ES-I3 (cell line): ENCODE measurements around the gene TNFSF15.

Experiments used
- H3K36me3 ChIP-seq: 2 replicates; pipeline ENCODE4 v1.6.1; 2013; ENCODE audit warnings: mild to moderate bottlenecking, low read length, control low read depth, moderate library complexity; ENCODE audit not compliant: insufficient read depth
- H3K4me1 ChIP-seq: 2 replicates; pipeline ENCODE4 v1.6.1; 2013; ENCODE audit warnings: mild to moderate bottlenecking, control low read depth, low read length; ENCODE audit not compliant: insufficient read depth
- H3K9ac ChIP-seq: 2 replicates; pipeline ENCODE4 v1.6.1; 2013; ENCODE audit warnings: low read depth, mild to moderate bottlenecking, low read length, moderate library complexity
- H3K9me3 ChIP-seq: 2 replicates; pipeline ENCODE4 v1.6.1; 2013; ENCODE audit warnings: mild to moderate bottlenecking, low read length, moderate library complexity; ENCODE audit not compliant: control insufficient read depth, insufficient read depth

The TNFSF15 gene

DNA sequence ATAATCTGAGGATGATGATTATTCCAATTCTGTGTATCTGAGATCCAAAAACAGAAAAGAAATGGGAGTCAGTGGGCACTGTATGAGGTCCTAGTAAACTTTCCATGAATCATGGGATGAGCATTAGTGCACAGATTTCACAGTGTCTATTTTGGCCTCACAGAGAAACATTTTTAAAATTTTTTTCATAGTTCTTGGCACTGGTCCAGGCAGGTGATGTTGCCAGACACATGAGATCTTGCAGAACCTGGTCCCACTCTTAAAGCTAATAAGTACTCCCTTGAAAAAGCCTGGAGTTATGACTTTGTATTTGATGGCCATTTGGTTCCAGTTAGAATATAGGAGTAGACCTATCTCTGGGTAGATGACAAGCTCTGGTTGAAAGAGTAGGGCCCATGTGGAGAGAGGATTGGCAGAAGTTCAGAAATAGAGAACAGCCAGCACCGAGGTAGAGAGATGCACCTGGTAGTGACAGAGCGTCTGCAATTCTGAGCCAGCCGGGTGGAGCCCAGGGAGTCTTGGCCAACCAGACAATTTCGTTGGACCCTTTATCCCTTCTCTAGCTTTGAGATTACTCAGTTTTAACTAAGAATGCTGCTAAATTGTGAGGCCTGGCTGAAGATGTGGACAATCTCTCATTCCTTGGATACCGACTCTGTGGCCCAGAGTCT, 6.3 kb upstream of the TNFSF15 start:
- no peaks in the 10 kb centered on the region for H3K36me3 ChIP-seq
- no peaks in the 10 kb centered on the region for H3K9me3 ChIP-seq
- no peaks in the 10 kb centered on the region for H3K4me1 ChIP-seq
- H3K9ac ChIP-seq: no peak overlapping the region

DNA sequence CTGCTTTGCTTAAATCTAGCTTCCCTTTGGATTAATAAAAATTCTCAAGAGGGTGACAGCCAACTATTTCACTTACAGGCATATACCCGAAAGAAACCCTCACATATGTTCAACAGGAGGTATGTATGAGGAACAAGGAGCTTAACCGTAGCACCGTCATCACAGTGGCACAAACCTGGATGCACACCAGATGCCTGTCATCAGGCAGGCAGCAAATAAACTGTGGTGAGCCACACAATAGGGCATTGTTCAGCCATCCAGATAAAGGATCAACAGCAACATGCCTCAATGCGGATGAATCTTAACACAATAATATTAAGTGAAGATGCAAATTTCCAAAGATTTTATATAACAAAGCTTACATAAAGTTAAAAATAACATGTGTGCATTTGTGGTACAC, 5.5 kb upstream of the TNFSF15 start:
- peaks cover 3% of the 10 kb centered on the region for H3K4me1 ChIP-seq
- H3K36me3 ChIP-seq: no peaks in the 10 kb centered on the region
- H3K9ac ChIP-seq: no peak overlapping the region
- no peaks in the 10 kb centered on the region for H3K9me3 ChIP-seq

DNA sequence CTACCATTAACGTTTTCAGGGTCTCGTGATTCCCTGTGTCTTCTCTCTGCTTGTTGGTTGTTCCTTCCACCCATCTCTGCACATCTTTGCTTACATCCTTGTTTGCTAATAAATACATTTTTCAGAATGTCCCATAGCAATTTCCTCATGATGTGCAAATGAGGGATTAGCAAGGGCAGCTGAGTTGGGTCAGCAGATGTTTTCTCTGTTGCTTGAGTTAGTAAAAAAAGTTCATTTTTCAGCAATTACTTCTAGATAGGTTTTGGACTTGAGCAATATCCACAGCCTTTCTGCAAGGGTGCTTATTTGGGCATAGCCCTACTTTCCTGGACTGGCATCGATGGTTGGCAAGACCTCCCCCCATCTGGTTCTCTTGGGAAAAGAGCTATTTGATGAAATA, 4.8 kb upstream of the TNFSF15 start:
- Histone ChIP-seq H3K9me3 (no peaks in the 10 kb centered on the region), H3K36me3 (no peaks in the 10 kb centered on the region), H3K4me1 (peaks cover 6% of the 10 kb centered on the region), H3K9ac (no peak overlapping the region)

DNA sequence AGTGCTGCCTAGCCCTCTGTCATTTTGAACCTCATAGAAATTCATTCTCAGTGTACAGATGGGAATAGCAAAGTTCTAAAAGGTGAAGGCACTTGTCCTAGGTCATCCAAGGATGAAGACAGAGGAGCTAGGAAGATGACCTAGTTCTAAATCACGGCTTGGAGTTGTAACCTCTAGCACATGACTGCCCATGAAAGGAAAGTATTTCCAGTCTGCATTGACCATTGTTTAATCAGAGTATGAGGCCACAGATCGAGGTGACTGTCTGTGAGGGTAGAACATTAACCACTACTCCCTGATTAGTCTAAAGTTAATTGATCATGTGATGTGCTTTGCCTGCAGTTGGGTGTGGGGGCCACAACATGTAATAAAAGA, 674 bp upstream of the TNFSF15 start:
- peaks cover 15% of the 10 kb centered on the region for H3K4me1 ChIP-seq
- peak overlapping the region; percentile 16; the same call in 1 of the 2 replicates for H3K9ac ChIP-seq
- H3K9me3 ChIP-seq: no peaks in the 10 kb centered on the region
- no peaks in the 10 kb centered on the region for H3K36me3 ChIP-seq

DNA sequence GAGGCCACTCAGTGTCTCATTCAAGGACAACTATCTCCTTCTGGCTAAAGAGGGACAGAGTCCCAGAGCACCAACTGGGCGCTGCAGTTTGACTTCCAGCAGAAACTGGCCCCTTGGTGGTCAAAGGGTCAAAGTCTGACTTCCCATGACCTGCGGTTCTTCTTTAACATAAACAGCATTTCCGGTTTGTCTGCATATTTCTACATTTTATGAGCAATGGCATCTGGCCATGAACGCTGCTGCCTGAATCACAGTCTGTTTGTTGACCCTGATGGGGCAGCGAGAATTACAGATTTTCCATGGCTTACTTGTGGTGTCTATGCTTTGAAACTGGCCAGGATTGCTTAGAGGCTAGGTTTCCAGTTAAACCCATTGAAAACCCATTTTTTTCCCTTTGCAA, 1.3 kb downstream of the TNFSF15 start:
- Histone ChIP-seq H3K9ac (no peak overlapping the region), H3K9me3 (no peaks in the 10 kb centered on the region), H3K36me3 (no peaks in the 10 kb centered on the region), H3K4me1 (peaks cover 18% of the 10 kb centered on the region)

DNA sequence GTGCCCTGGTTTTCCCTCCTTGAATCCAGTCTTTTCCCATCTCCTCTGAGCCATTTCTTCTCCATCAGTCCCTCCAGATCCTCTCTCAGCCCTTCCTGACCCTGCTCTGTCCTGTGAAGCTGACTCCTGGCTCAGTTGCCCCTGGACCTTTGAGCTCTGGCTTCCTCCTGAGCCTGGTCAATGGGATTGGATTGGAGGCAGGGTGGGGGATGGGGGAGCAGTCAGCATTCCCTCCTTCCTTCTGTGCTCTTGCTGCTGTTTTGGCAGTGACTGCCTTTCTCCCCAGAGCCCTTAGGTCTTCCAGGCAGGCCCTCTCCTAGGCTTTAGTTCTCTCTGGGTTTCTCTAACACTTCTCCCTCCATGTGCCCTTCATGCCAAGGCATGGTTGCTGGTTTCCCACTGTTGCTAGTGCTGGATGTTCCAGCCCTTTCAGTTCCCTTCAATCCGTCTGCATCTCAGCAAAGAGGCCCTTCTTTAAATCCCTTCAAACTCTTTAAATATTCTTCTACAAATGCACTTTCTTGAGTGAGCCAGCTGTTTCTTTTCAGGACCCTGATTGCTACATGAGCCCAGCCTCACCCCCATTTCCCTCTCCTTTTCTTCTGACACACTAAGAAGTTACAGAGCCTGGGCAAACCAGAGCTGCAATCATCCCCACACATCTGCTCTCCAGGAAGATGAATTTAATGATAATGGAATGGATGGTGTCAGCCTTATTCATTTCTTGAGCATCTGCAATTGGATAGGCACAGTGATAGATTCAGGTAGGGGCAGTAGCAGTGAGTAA, 2.2 kb downstream of the TNFSF15 start:
- H3K4me1 ChIP-seq: peaks cover 25% of the 10 kb centered on the region
- H3K36me3 ChIP-seq: no peaks in the 10 kb centered on the region
- H3K9me3 ChIP-seq: no peaks in the 10 kb centered on the region
- H3K9ac ChIP-seq: no peak overlapping the region

DNA sequence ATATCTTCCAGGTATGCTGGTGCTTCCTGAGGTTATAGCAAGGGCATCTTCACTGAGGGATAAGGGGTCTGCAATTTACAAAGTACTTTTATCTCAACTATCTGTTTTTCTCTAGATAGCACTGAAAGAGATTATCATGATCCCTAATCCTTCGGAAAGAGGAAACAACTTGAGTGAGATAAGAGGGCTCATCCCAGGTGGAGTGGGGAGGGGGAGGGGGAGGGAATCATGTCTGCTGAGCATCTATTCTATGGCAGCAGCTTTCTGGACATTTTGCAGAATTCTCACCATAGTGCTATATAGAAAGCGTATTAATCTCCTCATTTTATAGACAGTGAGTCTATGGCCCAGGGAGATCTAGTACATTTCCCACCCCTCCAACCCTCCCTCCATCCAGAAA, 5.9 kb downstream of the TNFSF15 start:
- no peaks in the 10 kb centered on the region for H3K36me3 ChIP-seq
- H3K9ac ChIP-seq: no peak overlapping the region
- peaks cover 19% of the 10 kb centered on the region for H3K4me1 ChIP-seq

DNA sequence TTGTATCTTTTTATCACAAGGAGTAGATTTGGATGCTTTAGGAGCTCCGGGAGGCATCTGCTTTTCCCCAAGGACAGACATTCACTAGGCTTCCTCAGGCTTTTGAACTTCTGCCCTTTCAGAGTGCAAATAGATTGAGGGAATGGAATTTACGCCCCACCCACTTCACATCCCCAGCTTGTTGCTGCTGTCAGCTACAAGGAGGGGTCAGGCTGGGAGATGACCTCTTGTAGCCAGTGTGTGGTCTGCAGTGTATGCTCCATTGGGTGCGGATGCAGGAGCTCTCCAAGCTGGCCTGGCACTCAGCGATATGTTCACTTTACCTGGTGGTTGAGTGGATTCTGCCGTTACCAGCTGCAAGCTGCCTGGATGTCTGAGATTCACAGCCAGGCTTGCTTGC, 6.4 kb downstream of the TNFSF15 start:
- Histone ChIP-seq H3K9ac (no peak overlapping the region), H3K9me3 (no peaks in the 10 kb centered on the region), H3K4me1 (peaks cover 19% of the 10 kb centered on the region), H3K36me3 (no peaks in the 10 kb centered on the region)

More for the DNA sequence above, 5.9 kb downstream of the TNFSF15 start:
- H3K9me3 ChIP-seq: no peaks in the 10 kb centered on the region

DNA sequence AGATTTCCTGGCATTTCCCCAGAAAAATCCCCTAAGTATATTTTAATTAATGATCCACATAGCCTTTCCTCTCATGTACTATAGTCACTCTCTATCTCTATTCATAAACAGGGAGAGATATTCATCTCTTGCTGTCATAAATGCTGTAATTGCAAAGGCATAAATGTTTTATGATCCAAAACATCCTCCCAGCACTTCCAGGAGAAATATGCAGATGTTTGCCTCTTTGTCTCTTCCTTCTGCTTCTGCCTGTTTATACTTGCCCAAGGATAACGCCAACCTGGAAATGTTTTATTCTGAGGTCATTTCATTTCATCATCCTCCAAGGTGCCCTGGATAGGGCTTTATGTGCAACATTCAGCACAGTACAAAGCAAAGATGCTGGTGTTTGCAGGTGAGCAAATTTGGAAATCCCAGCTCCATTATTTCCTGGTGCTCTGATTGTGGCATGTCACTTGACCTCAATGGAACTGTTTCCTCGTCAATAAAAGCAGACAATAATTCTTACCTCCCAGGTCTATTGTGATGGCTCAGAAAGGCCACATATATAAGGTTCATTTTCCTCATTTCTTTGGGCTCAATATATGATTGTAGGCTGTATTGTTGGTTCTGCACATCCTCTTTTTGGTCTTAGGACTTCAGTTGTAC, 6.9 kb downstream of the TNFSF15 start:
- H3K9ac ChIP-seq: no peak overlapping the region
- H3K4me1 ChIP-seq: peaks cover 17% of the 10 kb centered on the region
- H3K36me3 ChIP-seq: no peaks in the 10 kb centered on the region
- H3K9me3 ChIP-seq: no peaks in the 10 kb centered on the region

DNA sequence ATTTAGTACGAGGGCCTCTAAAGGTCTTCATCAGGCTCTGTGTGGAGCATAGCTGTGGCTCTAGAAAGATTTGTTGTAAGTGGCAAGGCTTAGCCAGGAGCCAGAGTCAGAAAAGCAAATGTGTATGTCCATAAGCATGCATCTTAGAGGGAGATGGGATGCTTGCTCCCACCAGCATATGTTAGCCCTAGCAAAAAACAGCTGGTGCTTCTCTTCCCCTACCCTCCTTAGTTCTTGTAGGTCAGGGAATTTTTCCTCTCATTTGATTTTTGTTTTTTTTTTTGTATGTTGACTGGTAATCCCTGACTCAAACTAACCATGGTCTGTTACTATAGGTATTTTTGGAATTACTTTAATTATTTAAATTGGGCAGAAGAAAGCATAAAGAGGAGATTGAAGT, 7.7 kb downstream of the TNFSF15 start:
- H3K9me3 ChIP-seq: no peaks in the 10 kb centered on the region
- no peak overlapping the region for H3K9ac ChIP-seq
- peaks cover 10% of the 10 kb centered on the region for H3K4me1 ChIP-seq
- H3K36me3 ChIP-seq: no peaks in the 10 kb centered on the region

DNA sequence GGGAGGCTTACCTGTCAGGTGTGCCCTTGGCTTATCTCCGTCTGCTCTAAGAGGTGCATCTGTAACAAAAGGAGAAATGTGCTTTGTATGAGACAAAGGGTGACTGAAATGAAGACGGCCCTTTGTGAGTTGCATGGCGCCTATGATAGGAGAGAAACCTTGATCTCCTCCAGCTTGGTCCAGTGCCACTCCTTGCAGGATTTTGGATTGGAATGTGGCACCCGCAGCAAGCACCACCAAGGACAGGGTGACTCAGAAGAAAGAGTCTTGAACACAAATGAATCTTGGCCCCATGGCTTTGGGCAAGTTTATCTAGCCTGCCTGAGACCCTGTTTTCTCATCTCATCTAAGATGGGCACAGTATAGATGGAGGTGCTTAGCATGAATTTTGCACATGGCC, 13.4 kb downstream of the TNFSF15 start:
- Histone ChIP-seq H3K36me3 (no peaks in the 10 kb centered on the region), H3K9me3 (no peaks in the 10 kb centered on the region), H3K9ac (no peak overlapping the region), H3K4me1 (no peaks in the 10 kb centered on the region)

DNA sequence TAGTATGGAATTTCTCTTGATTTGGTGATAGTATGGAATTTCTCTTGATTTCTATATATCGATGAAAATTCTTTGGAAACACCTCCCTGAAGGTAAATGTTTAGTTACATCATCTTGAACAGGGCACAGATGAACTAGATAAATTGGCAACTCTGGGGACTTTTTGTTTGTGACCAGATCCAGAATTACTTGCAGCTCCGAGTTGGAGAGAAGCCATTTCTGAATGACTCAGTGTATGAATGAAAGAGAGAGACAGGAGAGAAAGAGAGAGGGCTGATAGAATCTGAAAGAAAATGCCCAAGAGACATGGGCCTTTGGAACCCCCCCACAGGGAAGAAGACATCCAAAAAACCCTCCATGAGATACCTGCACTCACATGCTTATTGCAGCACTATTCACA, 14.1 kb downstream of the TNFSF15 start:
- H3K9me3 ChIP-seq: no peaks in the 10 kb centered on the region
- no peaks in the 10 kb centered on the region for H3K4me1 ChIP-seq
- H3K9ac ChIP-seq: no peak overlapping the region
- H3K36me3 ChIP-seq: no peaks in the 10 kb centered on the region

DNA sequence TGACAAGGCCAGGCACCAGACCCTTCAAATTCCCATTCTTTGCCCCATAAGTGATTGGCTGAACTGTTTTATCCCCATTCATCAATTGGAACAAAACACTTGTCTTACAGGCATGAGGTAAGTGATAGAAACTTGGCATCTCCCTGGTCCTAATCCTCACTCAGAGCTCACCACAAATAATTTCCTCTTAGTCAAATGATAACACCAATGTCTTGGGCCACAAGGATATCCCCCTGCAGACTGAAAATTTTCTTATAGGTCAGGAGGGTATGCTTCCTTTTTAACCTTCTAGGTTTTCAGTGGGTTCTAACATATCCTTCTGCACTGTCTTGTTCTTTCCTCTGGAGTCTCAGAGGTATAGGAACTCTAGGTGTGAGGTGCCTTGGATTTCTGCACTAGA, 14.5 kb downstream of the TNFSF15 start:
- Histone ChIP-seq H3K9ac (no peak overlapping the region), H3K36me3 (no peaks in the 10 kb centered on the region), H3K4me1 (no peaks in the 10 kb centered on the region), H3K9me3 (no peaks in the 10 kb centered on the region)

DNA sequence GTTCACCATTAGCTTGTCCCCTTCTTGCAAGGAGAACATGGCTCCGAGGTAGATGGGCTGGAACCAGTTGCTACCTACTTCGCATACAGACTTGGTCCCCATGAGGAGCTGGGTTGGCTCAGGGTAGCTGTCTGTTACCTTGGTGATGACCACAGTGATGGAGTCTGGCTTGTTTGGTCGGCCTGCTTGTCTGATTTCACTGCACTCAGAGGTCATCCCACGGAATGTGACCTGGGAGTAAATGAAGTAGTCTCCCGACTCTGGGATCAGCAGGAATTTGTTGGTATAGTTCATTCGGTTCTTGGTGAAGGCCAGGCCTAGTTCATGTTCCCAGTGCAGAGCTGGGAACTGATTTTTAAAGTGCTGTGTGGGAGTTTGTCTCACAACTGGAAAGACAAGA, 15.3 kb downstream of the TNFSF15 start:
- H3K9ac ChIP-seq: no peak overlapping the region
- no peaks in the 10 kb centered on the region for H3K9me3 ChIP-seq
- H3K4me1 ChIP-seq: no peaks in the 10 kb centered on the region
- no peaks in the 10 kb centered on the region for H3K36me3 ChIP-seq

DNA sequence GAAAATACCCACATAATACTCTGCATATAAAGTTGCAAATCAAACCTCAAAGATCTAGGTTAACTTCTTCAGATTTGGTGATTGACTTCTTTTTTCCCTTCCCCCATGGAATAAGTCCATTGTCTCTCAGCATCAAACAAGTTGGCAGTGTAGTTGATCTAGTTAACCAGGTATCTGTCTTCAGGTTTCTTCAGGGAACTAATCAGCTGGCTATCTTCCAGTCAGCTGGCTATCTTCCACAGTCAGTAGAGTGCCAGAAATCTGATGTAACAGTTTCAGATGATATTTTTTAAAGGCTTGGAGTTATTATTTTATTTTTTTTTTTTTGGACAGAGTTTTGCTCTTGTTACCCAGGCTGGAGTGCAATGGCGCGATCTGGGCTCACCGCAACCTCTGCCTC, 16.8 kb downstream of the TNFSF15 start:
- H3K9ac ChIP-seq: no peak overlapping the region
- H3K4me1 ChIP-seq: no peaks in the 10 kb centered on the region
- no peaks in the 10 kb centered on the region for H3K36me3 ChIP-seq
- H3K9me3 ChIP-seq: no peaks in the 10 kb centered on the region
